ENCODE measurements around the gene NEK4.

Gene NEK4

DNA sequence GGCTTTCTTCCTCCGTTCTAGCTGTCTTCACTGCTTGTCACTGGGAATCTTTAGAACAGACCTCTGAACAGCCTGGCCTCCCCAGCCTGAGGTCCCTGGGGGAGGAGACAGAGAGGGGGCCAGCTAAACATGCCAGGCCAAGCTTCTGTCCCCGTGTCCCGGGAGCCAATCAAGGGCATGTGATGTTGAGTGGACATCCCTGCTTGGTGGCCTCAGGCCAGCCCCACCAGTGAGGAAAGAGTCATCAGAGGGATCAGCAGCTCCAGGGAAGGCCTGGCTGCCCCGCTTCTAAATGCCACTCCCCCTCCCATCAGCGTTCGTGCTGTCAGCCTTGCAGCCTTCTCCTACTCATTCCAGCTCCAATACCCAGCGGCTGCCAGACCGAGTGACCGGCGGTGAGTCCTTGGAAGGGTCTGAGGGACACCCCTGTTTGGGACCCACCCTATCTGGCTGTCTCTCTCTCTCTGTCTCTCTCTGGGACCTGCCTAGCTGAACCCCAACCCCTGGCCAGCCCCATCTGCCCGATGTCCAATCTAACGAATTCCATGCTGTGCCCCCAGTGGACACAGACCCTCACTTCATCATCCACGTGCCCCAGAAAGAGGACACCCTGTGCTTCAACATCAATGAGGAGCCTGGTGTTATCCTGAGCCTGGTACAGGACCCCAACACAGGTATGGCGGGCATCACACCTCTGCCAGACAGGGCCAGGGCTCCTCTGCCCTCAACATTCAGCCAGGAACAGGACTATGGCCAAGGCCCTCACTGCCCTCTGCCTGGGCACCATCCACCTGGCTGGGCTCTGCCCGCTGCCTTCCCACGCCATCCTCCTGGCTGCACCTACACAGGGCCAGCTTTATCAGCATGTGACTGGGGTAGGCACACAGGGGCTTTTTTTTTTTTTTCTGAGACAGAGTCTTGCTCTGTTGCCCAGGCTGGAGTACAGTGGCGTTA, 17.2 kb upstream of the NEK4 start:
- Histone ChIP-seq H3K27me3 (ENCODE audit: insufficient read depth, poor library complexity, severe bottlenecking) (no peaks in the 10 kb centered on the region), H3K36me3 (ENCODE audit: low read depth) (no peaks in the 10 kb centered on the region), H3K4me3 (ENCODE audit: severe bottlenecking) (no peak overlapping the region), H3K27ac (ENCODE audit: poor library complexity, severe bottlenecking) (no peak overlapping the region), H3K9me3 (ENCODE audit: severe bottlenecking) (no peaks in the 10 kb centered on the region), H3K4me1 (ENCODE audit: insufficient read depth, poor library complexity, severe bottlenecking) (no peaks in the 10 kb centered on the region)
- no peak for ATAC-seq (ENCODE audit: low read depth)
- DNase-seq (ENCODE audit: low spot score) = peak; percentile 47
- TF ChIP-seq CTCF (IDR thresholded peaks at IDR 0.05; ENCODE audit: poor library complexity, severe bottlenecking) = no peak

- TF ChIP-seq CTCF (IDR thresholded peaks at IDR 0.05; ENCODE audit: poor library complexity, severe bottlenecking) = no peak
- Histone ChIP-seq H3K4me3 (ENCODE audit: severe bottlenecking) (no peak overlapping the region), H3K27ac (ENCODE audit: poor library complexity, severe bottlenecking) (no peak overlapping the region), H3K9me3 (ENCODE audit: severe bottlenecking) (no peaks in the 10 kb centered on the region), H3K27me3 (ENCODE audit: insufficient read depth, poor library complexity, severe bottlenecking) (no peaks in the 10 kb centered on the region), H3K36me3 (ENCODE audit: low read depth) (no peaks in the 10 kb centered on the region), H3K4me1 (ENCODE audit: insufficient read depth, poor library complexity, severe bottlenecking) (no peaks in the 10 kb centered on the region)
- no peak for ATAC-seq (ENCODE audit: low read depth)
- no peak for DNase-seq (ENCODE audit: low spot score)
Observed at GRCh38 chr3:52787246-52787645, 16.5 kb upstream of the NEK4 start.

GRCh38 chr3:52786330-52787215, 15.8 kb upstream of the NEK4 start:
- Histone ChIP-seq H3K27ac (ENCODE audit: poor library complexity, severe bottlenecking) (no peak overlapping the region), H3K4me1 (ENCODE audit: insufficient read depth, poor library complexity, severe bottlenecking) (no peaks in the 10 kb centered on the region)

DNA sequence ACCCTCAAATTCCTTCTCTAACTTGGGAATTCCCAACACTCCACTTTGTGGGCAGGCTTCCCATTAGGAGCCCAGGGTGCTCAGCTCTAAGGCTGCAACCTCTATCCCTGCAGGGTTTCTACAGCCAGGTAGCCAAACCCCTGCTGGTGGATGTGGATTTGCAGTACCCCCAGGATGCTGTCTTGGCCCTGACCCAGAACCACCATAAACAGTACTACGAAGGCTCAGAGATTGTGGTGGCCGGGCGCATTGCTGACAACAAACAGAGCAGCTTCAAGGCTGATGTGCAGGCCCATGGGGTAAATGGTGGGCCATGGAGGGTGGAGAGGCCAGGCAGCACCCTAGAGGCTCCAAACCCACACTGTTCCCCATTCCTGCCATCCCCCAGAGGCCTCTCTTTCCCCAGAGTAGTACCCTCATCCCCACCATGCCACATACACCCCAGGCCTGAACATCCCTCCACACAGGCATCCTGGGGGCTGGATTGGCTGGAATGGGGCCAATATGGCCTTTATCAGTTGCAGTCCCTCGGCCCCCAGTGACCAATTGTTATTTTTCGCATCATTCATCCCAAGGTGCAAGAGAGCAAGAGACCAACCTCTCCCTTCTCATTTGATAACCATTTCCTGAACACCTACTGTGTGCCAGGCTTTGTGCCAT, 14.3 kb upstream of the NEK4 start:
- Histone ChIP-seq H3K4me3 (ENCODE audit: severe bottlenecking) (no peak overlapping the region), H3K9me3 (ENCODE audit: severe bottlenecking) (no peaks in the 10 kb centered on the region), H3K36me3 (ENCODE audit: low read depth) (no peaks in the 10 kb centered on the region), H3K4me1 (ENCODE audit: insufficient read depth, poor library complexity, severe bottlenecking) (no peaks in the 10 kb centered on the region), H3K27ac (ENCODE audit: poor library complexity, severe bottlenecking) (no peak overlapping the region), H3K27me3 (ENCODE audit: insufficient read depth, poor library complexity, severe bottlenecking) (no peaks in the 10 kb centered on the region)
- ATAC-seq (ENCODE audit: low read depth) = no peak
- no peak for TF ChIP-seq CTCF (IDR thresholded peaks at IDR 0.05; ENCODE audit: poor library complexity, severe bottlenecking)
- no peak for DNase-seq (ENCODE audit: low spot score)

More at GRCh38 chr3:52786330-52787215, 15.8 kb upstream of the NEK4 start:
- Histone ChIP-seq H3K4me3 (ENCODE audit: severe bottlenecking) (no peak overlapping the region), H3K9me3 (ENCODE audit: severe bottlenecking) (no peaks in the 10 kb centered on the region), H3K36me3 (ENCODE audit: low read depth) (no peaks in the 10 kb centered on the region), H3K27me3 (ENCODE audit: insufficient read depth, poor library complexity, severe bottlenecking) (no peaks in the 10 kb centered on the region)
- no peak for TF ChIP-seq CTCF (IDR thresholded peaks at IDR 0.05; ENCODE audit: poor library complexity, severe bottlenecking)
- no peak for DNase-seq (ENCODE audit: low spot score)
- ATAC-seq (ENCODE audit: low read depth) = no peak

Data from RWPE2 (cell line).